HG03066 (cell line): ENCODE results near the gene PCNX2.

Experiments used
- ATAC-seq: cut with Tn5 transposase; IDR thresholded peaks from one replicate; pipeline ENCODE4 v1.9.1; 2021; ENCODE audit warnings: low read depth; ENCODE audit not compliant: unreplicated experiment

PCNX2 gene

GRCh38 chr1:232949636-232950196 is 345.8 kb downstream of the PCNX2 start:
- no peak for ATAC-seq

DNA sequence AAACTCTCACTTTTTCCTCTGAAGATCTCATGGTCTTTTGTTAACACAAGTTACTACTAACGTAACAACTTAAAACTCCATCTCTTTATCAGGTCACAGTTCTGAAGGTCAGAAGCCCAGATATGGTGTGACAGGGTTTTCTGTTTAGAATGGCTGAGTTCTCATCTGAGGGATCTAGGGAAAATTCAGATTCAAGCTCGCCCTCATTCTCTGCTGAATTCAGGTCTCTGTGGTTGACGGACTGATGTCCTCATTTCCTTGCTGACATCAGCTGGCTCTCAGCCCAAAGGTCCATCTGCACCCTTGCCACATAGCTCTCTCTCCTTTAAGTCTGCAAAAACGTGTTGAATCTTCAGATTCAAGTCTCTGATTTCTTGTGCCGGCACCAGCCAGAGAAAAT is 351.2 kb downstream of the PCNX2 start:
- ATAC-seq: no peak

DNA sequence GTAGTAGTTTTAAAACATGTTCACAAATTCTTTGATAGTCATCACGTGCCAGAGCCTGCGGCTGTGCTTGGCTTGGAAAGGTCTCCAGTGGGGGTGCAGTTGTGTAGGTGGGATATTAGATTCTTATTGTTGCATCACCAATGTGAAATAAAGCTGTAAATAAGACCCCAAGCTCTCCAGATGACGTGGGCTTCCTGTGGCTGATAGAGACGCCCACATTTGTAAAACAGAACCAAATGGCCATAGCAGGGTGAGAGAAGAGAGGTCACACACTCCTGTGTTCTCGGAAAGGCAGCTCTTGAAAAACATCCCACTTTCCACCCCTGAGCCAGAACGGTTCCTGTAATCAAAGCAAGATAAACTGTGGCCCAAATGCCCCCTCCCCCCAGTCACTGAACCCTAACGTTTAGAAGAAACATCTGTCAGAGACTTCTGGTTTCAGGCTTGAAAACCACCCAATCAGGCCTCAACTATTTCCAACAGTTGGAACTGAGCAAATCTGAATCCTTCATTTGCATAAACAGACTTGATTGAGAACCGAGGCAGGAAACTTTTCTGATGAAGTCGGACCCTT is 351.8 kb downstream of the PCNX2 start:
- ATAC-seq: peak; percentile 67

DNA sequence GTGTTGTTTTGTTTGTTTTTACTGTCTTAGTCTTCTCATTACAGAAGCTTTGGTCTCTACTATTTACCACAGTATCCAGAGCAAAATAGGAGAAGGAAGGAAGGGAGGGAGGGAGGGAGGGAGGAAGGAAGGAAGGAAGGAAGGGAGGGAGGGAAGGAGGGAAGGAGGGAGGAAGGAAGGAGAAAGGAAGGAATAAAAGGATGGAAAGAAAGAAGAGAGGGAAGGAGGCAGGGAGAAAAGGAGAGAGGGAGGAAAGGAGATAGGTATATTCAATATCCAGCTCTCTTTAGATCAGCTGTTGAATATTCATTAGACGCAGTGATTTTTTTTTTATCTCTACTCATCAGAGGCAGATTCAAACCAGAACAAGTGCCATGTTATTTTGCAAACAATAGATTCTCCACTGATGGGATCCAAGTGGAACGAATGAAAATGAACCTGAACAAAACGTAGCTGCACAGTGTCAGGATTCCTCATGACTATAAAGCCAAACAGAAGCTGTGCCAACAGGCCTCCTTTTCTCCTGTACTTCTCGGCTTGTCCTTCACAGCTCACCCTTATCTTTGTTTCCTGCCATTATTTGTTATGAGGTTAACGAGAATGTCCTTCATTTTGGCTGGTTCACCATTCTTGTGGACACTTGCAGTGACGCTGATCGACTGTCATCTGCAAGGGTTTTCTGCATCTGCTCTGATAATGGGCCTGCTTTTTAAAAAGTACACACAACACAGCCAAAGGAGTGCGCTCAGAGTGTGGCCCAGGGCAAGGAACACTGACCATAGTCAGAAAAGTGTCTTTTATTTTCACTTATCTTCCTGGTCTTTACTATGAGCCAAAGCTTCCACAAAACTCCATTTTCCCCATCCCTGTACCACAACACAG is 352.9 kb downstream of the PCNX2 start:
- no peak for ATAC-seq

- peak; percentile 44 for ATAC-seq
Observed at GRCh38 chr1:232940262-232940661, 355.3 kb downstream of the PCNX2 start.

GRCh38 chr1:232939748-232940147 is 355.8 kb downstream of the PCNX2 start:
- no peak for ATAC-seq

DNA sequence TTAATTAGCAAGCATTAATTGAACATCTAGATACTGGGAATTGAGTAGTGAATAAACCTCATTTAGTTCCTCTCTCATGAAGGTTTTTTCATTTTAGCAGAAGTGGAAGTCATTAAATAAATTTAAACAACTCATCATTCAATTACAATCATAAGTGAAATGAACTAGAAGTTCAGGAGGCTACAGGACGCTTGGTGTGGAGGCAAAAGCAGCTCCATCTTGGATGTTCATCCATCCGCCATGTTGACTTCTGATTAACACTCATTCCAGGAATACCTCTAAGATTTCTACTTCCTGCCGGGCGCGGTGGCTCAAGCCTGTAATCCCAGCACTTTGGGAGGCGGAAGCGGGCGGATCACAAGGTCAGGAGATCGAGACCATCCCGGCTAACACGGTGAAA is 356.6 kb downstream of the PCNX2 start:
- no peak for ATAC-seq

GRCh38 chr1:232937741-232938375 is 357.7 kb downstream of the PCNX2 start:
- ATAC-seq: no peak

GRCh38 chr1:232936941-232937340 is 358.6 kb downstream of the PCNX2 start:
- ATAC-seq: no peak
